HL-60/S4 treated with retinoic acid at 250 ng/mL for 4 days and 3 days (cell line): ENCODE results near the gene SARS2.
"Not testable (repeated sequence)": the region's sequence is repeated elsewhere in the genome, so short reads cannot be mapped to it uniquely, and the experiment has no call there.

Experiments
- in situ Hi-C: fragments of 300-500 bp; cut with MboI; formaldehyde crosslinking; loops from 2 replicates; pipeline ENCODE4 v1.7.0; 2022; ENCODE audit warnings: low sequenced_read_pairs

The SARS2 gene, protein sequence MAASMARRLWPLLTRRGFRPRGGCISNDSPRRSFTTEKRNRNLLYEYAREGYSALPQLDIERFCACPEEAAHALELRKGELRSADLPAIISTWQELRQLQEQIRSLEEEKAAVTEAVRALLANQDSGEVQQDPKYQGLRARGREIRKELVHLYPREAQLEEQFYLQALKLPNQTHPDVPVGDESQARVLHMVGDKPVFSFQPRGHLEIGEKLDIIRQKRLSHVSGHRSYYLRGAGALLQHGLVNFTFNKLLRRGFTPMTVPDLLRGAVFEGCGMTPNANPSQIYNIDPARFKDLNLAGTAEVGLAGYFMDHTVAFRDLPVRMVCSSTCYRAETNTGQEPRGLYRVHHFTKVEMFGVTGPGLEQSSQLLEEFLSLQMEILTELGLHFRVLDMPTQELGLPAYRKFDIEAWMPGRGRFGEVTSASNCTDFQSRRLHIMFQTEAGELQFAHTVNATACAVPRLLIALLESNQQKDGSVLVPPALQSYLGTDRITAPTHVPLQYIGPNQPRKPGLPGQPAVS

DNA sequence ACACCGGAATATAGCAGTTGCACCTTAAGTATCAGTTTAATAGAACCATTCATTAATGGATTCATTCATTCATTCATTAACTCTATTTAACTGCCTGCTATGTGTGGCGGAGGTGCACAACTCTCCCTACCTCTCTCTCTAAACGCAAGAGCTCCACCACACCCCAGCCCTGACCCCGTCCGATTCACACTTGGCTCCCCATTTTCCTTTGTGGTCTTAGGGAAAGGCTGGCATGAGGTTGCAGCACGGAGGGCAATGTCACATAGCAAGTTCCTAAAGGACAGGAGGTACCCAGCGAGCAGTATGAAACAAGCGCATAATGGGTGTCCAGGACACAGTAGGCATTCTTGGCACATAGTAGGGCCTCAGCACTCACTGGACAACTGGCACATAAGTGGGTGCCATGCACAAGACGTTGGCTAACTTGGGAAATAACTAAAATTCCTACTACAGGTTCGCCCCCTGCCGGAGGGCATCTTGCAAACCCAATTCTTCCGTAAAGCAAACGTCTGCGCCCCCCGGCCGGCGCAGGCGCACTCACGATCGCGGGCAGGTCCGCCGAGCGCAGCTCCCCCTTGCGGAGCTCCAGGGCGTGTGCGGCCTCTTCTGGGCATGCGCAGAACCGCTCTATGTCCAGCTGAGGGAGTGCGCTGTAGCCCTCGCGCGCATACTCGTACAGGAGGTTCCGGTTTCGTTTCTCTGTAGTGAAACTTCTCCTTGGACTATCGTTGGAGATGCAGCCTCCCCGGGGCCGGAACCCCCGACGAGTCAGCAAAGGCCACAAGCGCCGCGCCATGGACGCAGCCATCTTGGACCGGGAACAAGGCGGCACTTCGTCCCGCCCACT lies at the start of gene SARS2:
TSS of gene SARS2 (minus strand) at position 835 of the 847 bp plus-strand sequence. CDS start at position 808, 27 bp downstream.
- in situ Hi-C loops: no loop called here

DNA sequence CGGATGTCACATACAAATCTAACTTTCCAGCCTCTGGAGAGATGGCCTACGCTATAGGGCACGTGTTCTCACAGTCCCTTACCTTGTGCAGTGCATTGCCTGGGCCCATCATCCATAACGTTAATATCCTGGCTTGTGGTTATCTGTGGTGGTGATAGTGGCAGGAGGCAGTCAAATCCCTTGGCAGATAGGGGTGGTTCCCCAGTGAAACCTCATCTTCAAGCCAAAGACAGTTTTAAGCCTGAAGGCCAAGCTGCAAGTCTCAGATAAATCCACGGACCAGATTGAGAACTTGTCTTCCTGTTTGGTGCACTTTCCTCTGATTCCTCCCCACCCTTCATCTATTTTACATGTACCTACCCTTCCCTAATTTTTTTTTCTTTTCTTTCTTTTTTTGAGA lies 49.2 kb upstream of the SARS2 start:
- in situ Hi-C loops: no loop called here

DNA sequence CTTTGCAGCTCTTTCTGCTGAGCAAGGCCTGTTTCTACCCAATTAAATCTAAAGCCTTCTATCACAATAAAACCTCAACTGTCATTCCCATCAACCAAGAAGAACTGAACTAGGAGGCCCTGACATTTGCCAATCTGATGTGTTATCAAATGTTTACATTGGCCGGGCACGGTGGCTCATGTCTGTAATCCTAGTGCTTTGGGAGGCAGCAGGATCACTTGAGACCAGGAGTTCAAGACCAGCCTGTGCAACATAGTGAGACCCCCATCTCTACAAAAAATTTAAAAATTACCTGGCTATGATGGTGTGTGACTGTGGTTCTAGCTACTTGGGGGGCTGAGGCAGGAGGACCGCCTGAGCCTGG lies 47.7 kb upstream of the SARS2 start:
- in situ Hi-C loops: no loop called here

DNA sequence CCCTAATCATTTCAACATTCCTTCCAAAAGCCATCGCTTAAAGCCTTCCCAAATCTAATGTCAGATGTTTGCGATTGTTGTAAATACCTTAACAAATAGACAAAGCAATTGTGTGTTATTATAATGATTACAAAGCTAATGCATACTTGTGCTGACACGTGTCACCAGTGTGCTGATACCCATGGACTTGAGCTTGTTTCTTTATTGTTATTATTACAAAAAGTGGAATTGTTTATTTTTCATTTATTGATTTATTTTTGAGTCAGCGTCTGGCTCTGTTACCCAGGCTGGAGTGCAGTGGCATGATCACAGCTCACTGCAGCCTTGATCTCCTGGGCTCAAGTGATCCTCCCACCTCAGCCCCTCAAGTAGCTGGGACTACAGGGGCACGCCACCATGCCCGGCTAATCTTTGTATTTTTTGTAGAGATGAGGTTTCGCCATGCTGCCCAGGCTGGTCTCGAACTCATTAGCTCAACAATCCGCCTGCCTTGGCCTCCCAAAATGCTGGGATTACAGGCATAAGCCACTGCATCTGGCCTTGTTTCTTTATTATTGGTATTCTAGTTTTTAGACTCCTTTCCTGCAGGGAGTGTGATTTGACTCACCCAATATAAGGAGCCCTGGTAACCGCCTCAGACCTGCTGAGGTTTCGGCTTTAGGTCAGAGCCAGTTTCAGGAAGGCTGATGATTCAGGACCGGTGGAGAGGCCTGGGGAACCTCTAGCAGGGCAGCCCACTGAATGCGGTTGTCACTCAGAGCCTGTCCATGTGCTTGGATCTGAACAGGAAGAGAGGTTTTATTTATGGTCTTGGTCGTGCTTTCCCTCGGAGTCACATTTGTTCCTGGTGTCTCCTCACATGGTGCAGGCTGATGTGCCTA lies 47.1 kb upstream of the SARS2 start:
- in situ Hi-C loops: no loop called here

DNA sequence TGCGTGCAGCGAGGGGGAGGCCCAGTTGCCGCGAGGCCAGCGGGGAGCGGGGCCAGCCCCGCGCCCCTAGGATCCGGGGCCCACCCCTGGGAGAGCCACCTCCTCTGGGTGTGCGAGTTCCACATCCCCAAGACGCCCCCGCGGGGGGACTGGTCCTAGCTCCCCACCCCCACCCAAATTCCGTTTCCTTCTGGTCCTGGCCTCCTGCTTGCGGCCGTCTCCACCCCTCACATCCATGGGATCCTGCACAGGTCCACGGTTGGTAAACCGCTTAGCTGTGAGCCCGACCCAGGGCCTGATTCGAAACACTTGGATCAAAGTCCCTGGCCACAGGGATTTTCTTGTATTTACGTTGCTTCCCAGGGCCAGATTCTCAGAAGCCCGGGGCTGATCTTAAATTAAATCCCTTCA lies 45.3 kb upstream of the SARS2 start:
- in situ Hi-C loops: no loop called here

DNA sequence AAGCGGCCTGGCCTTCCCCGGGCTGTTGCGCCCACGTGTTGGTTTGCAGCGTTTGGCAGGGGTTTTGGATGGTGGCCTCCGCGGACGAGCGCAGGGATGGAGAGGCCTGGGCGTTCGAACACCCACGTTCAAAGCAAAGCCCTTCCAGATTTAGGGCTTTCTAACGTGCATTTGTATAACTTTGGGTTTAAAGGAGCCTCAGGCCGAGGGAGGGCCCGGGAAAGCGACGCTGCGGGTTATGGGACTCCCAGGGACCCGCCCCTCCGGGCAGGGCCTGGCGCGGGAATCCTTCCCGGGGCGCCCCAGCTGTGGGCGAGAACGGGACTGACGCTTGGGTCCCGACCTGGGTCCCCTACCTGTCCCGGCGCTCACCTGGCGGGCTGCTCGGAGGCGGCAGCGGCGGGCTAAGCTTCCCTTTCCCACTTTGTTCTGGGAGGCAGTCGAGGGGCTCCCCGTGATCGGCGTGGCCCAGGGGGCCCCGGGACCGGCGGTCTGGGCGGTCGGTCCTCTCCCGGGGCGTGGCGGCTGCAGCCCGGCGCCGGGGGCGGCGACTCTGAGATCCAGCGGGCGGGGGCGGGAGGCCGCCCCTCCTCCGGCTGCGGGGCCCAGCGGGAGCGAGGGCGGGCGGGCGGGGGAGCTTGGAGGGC lies 44.8 kb upstream of the SARS2 start, which contains the start of gene FBXO17:
TSS of gene FBXO17 (minus strand) at position 529 of the 647 bp plus-strand sequence. CDS start 25,423 bp downstream, outside the sequence.
- in situ Hi-C loops: no loop called here

DNA sequence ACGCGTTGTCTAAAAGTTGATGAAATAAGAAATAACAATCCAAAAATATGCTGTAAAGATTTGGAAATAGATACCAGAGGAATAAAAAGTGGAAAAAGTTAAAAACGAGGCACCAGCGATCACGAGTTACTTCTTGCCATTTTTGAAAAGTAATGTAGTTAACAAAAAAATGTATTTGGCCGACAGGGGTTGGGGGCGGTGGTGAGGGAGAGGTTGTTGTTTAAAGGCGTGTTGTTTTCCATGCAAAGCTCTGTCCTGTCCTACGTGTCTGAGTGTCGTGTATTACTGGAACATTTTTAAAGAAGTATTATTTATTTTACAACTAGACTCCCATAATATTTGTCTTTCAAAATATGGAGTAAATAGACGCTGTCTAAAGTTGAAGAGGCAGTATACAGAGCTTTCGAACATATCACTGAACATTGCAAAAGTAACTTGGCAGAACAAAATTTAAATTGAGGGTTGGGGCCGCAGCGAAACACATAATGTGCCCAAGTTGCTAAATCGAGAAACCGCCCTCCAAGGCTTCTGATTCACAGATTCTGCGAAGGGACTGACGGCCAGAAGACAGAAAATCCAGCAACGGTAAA lies 44.2 kb upstream of the SARS2 start:
- in situ Hi-C loops: no loop called here

DNA sequence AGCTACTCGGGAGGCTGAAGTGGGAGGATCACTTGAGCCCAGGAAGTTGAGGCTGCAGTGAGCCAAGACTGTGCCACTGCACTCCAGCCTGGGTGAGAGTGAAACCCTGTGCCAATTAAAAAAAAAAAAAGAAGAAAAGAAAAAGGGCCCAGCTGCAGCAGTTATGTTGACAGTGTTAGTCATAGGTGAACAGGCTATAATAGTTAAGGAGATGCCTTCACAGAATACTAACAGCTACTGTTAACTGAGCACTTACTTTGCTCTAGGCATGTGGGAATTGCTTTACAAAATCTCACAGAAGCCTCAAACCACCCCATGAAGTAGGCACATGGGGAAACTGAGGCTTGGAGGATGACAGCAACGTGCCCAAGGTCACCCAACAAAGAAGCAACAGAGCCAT lies 41.1 kb upstream of the SARS2 start:
- in situ Hi-C loops: no loop called here

DNA sequence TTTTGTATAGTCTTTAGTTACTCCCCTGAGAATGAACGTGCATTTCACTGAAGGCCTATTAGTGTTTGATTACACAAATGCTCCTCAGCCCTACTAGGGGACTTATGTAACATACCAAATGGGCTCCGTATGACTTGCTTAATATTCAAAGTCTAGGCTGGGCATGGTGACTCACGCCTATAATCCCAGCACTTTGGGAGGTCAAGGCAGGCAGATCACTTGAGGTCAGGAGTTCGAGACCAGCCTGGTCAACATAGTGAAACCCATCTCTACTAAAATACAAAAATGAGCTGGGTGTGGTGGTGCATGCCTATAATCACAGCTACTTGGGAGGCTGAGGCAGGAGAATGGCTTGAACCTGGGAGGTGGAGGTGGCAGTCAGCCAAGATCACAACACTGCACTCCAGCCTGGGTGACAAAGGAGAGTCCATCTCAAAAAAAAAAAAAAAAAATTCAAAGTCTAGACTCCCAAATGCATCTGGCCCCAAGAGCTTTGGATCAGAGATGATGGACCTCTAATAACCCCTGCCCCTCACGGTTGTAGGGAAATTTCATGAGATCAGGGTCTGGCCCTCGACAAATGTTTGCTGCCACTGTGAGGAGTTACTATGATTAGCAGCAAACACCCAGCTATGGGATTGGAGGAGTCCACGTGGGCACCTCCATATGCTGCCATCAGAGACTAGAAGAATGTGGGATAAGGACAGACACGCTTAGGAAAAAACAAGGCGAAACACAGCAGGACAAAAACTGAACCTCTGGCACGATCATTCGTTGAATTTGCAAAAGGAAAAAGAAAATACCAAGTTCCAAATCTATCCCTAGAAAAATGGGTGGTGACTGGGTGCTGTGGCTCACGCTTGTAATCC lies 40.3 kb upstream of the SARS2 start:
- in situ Hi-C loops: no loop called here

DNA sequence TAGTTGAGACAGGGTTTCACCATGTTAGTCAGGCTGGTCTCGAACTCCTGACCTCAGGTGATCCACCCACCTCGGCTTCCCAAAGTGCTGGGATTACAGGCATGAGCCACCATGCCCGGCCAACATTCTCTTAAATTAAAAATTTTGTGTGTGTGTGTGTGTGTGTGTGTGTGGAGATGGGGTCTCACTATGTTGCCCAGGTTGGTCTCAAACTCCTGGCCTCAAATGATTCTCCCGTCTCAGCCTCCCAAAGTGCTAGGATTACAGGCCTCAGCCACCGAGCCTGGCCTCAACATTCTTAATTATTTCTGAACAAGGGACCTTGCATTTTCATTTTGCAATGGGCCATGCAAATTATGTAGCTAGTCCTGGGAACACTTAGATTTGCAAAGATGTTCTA lies 35.6 kb upstream of the SARS2 start:
- in situ Hi-C loops: not testable (repeated sequence)

DNA sequence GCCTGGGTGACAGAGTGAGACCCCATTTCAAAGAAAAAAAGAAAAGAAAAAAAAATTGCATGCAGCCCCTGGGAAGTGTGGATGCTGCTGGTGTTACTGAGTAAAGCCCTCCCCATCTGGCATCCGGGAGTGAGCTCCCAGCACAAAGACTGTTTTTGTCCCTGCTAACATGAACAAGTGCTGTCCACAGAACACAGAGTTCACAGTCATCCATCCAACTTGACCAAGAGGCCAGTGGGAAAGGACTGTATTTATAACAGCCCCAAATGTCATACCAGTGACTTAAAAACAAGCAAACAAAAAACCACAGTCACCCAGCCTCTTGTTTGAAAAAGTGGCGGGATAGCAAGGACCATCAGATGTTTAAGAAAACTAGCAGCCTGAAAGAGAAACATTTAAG lies 34.2 kb upstream of the SARS2 start:
- in situ Hi-C loops: no loop called here

DNA sequence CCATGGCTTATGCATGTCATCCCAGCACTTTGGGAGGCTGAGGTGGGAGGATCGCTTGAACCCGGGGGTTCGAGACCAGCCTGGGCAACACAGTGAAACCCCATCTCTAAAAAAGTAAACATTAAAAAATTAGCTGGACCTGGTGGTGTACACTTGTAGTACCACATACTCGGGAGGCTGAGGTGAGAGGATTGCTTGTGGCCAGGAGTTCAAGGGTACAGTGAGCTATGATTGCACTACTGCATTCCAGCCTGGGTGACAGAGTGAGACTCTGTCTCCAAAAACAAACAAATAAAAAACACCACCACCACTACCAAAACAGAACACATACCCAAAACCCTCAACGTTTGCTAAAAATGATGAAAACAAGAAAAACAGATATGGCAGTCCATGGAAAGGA lies 29.1 kb upstream of the SARS2 start:
- in situ Hi-C loops: no loop called here

DNA sequence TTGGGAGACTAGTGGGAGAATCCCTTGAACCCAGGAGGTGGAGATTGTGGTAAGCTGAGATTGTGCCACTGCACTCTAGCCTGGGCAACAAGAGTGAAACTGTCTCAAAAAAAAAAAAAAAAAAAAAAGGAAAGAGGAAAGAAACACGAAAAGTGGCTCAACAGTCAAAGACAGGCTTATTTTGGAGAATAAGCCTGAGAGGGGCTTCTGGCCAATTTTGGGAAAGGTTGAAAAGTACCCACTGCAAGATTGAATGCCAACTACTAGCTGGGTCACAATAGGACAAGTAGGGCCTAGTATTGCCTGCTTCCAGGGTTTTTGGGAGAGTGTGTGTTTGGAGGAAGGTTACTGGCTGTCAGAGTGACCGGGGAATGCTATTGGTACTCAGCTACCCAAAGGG lies 27.7 kb upstream of the SARS2 start:
- in situ Hi-C loops: no loop called here

DNA sequence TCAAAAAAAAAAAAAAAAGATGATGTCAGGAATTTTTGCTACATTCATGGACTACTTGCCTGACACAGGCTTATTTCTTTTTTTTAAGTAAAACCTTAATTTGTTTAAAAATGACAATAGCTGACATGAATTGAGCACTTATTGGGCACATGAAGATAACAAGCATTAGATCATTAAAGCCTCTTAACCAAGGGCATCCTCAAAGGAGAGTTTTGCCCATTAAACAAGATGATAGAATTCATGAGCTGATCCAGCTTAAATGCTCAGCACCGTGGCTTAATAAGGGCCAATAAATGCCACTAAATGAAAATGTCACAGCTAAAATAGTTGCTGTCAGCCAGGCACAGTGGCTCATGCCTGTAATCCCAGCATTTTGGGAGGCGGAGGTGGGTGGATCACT lies 25.7 kb upstream of the SARS2 start:
- in situ Hi-C loops: no loop called here

DNA sequence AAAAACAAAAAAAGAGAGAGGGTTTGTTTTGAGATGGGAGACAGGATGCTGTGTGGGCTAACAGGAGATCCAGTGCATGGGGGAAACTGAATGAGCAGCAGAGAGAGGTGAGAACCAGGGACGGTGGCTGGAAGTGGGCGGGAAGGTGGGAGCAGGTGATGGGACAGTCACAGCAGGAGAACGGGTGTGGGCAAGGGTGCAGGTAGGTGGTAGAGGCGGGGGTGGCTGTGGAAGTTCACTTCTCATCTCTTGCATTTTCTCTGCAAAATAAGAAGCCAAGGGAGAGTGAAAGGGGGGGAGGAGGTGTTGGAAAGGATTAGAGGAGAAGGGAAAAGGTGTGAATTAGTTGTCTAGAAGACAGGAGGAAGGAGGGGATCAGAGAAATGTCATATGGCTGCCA lies 23.1 kb upstream of the SARS2 start:
- in situ Hi-C loops: no loop called here

DNA sequence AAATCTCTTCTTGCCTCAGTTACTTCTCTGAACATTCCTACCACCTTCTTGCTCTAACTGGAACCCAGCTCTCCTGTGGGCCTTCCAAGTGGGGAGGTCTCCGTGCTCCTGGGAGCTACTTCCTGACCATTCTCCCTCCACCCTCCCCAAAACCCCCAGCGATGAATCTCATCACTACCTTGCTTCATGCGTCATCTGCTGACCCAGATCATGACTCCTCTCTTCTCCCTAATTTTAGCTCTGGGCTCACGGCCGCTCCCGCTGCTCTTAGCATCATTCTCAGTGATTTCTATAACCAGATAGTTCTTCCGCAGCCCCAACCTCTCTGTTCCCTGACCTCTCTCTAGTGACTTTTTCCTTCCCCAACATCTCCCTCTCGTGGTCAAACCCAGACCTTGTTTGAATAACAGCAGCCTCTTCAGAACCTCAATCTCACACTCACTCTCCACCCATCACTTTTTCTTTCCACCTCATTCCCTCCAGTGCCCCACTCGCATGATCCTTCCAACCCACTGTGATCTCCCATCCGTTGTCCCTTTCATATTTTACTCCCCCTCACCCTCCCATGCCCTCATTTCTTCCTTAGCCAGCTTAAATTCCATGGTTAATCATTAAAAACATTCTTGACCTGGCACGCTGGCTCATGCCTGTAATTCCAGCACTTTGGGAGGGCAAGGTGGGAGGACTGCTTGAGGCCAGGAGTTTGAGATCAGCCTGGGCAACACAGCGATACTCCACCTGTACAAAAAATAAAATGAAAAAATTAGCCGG lies 22.0 kb upstream of the SARS2 start:
- in situ Hi-C loops: no loop called here

DNA sequence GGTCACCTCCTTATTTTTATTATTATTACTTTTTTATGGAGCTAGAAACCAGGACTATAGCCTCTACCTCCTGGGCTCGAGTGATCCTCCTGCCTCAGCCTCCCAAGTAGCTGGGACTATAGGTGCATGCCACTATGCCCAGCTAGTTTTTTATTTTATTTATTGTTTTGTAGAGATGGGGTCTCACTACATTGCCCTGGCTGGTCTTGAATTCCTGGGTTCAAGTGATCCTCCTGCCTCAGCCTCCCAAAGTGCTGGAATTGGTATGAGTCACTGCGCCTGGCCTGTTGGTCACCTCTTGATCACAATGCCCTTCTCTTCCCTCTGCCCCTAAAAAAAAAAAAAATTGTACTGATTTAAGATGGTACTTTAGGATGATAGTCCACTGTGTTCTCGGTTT lies 20.6 kb upstream of the SARS2 start:
- in situ Hi-C loops: no loop called here
